NOMO-1 treated with DMSO at 0.1 percent for 48 hours (cell line): ENCODE measurements around the gene HELZ.
"Not testable (repeated sequence)": the region's sequence is repeated elsewhere in the genome, so short reads cannot be mapped to it uniquely, and the experiment has no call there.

Experiments used
- DNase-seq: peaks from one replicate; lab custom pipeline; 2025; ENCODE audit not compliant: unreplicated experiment; lab: John Stamatoyannopoulos, UW

The HELZ gene

DNA sequence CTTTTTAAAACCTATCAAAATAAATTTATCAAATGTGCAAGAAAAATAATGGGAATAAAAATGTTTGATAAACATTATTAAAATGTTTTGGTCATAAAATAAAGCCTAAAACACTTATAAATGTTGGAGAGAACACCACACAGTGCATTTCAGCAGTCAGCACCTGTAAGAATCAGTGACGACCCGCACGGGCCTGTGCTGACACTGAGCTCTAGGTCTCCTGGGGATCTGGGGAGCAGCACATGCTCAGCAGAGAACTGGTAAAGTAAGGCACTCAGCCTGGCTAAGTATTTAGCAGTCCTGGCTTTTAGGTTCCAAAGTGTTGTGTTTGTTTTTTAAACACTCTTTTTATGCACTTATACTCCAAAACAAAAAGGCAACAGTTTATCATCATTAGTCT lies 46.9 kb downstream of the HELZ start:
- DNase-seq: no peak

DNA sequence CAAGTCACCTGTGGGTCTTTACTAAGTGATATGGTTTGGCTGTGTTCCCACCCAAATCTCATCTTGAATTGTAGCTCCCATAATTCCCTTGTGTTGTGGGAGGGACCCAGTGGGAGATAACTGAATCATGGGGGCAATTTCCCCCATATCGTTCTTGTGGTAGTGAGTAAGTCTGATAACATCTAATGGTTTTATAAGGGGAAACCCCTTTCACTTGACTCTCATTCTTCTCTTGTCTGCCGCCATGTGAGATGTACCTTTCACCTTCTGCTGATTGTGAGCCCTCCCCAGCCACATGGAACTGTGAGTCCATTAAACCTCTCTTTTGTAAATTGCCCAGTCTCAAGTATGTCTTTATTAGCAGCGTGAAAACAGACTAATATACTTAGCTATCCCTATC lies 48.0 kb downstream of the HELZ start:
- DNase-seq: not testable (repeated sequence)

DNA sequence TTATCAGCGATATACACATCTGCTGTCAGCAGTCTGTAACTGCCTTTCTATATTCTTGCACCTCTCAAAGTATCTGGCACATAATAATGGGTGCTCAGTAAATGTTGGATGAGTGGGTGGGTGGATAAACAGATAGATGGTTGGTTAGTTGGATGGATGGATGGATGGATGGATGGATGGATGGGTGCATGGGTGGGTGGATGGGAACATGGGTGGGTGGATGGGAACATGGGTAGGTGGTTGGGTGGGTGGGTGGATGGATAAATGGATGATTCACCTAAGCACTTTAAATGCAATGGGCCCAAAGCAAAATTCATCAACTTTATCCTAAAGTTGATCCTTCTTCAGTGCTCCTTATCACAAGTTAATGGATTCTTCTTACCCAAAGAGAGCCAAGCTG lies 48.6 kb downstream of the HELZ start:
- no peak for DNase-seq

DNA sequence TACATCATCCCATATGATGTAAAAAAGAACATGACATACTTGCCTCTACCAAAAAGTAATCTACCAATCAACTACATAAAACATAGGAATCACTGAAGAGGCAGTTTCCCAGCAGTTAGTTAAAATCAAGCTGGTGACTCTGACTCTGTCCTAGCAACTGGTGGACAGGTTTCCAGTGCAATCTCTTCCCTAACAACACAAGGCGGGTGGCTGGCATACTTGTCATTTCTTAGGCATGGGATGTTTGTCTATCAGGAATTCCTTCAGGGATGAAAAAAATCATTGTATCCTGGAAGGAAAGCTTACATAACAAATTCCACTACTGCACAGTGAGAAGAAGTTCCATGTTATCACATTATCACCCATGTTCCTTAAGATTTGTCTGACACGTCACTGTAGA lies 50.9 kb downstream of the HELZ start:
- no peak for DNase-seq

DNA sequence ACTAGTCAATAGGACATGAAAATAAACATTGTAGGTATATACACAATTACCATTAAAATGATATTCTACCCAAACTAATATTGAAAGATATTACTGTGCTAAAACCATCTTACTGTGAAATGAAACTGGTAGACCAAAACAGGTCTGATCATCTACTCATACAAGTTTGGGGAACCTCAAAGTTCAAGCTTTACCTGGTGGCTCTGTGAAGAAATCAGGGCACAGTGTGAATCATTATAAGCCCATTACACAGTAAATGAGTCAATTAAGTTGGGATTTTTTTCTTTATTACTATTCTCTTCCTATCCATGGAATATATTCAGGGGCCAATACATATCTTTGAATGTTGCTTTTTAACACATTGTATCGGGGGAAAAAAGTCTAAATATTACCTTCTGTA lies 57.1 kb downstream of the HELZ start:
- DNase-seq: no peak

DNA sequence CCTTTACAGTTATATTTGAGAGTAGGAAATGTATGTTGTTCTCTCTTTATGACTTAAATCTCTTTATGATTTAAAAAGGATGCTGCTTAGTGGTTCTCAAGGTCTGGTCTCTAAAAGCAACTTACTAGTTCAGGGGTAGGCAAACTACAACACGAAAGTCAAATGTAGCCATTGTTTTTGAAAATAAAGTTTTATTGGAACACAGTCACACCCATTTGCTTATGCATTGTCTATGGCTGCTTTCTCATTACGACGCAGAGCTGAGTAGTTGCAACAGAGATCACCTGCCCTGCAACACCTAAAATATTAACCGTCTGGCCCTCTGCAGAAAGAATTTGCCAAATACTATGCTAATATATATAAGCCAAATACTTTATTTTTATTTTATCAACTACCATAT lies 58.2 kb downstream of the HELZ start:
- DNase-seq: no peak

DNA sequence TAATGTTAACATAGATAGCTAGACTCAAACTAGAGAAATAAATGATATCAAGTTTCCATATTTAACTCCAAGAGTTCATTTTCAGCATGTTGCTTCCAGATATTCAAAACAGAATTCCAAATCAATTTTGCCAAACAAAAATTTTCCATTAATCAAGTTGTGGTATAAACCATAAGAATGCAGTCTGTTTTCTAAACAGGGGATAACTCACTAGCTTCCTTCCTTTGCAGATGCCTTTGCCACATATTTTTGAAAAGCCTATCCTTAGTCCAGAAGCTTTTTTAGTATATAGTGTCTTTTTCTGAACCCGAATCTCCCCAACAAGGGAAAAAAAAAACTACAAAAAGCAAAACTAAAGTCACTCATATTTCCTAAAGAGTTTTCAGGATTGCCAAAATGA lies 61.5 kb downstream of the HELZ start:
- no peak for DNase-seq

DNA sequence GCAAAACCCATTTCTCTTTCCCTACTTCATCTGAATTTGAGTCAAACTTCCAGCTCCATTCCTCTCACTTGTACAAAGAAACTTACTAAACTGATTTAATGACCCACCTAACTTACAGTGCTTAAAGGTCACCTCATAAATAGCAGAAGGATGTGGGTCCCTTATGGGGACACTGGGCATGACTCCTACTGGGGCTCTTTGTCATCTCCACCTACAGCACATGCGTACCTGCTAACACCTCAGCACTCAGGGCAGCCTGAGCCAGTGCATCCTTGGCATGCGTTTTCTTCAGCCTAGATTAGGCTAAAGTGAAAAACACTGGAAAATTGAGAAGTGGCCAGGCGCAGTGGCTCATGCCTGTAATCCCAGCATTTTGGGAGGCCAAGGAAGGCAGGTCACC lies 63.2 kb downstream of the HELZ start:
- DNase-seq: no peak

DNA sequence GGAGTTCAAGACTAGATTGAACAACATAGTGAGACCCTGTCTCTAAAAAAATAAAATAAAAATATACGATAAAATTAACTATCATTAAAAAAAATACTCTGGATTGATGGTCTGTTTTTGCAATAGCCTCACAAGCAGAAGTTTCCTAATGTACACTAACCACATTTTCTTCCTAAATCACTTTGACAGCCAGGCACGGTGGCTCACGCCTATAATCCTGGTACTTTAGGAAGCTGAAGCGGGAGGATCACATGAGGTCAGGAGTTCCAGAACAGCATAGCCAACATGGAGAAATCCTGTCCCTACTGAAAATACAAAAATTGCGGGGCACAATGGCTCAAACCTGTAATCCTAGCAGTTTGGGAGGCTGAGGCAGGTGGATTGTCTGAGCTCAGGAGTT lies 64.7 kb downstream of the HELZ start:
- peak; percentile 67 for DNase-seq

DNA sequence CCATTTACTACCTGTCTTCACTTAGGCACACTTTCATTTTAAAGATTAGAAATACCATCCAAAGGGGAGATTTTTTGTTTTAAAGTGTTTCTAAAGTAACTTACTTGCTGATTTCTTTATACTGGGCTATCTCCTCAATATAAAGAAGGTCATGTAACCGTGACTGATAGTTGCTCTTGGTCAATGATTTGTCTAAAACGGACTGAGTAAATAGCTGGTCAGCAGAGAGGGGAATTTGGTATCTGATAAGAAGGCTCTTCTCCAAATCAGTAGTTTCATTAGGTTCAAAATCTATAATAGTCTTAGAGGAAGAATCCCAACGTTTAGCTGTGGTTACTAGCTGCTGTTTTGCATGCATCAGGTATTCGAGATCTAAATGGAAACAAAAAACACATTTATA lies 66.4 kb downstream of the HELZ start:
- no peak for DNase-seq

DNA sequence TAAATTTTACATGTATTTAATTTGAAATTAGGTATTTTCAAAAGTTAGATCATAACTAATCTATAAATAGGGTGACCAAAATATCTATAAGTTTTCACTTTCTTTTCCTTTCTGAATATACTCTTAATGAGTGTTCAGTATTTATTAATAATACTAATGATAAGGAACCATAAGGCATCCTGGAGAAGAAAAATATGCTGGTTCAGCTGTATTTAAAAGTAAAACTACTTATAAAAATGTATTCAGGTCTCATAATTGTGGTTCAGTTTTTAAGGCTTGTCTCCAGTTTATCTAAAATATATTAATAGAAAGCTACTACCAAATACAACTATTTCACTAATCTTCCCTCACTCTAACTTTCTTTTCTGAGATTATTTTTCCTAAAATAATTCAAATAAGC lies 67.3 kb downstream of the HELZ start:
- no peak for DNase-seq

DNA sequence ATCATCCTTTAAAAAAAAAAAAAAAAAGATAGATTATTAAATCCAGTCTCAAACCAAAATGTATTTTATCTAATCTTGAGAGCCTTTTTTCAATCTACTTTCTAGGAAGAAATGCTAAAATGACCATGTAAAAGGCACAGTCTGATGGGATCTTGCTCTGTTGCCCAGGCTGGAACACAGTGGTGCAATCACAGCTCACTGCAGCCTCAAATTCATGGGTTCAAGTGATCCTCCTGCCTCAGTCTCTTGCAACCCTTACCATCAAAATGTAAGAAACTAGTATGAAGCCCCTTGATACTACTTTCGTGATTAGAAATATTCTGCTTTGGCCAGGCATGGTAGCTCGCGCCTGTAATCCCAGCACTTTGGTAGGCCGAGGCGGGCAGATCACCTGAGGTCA lies 70.8 kb downstream of the HELZ start:
- DNase-seq: no peak

DNA sequence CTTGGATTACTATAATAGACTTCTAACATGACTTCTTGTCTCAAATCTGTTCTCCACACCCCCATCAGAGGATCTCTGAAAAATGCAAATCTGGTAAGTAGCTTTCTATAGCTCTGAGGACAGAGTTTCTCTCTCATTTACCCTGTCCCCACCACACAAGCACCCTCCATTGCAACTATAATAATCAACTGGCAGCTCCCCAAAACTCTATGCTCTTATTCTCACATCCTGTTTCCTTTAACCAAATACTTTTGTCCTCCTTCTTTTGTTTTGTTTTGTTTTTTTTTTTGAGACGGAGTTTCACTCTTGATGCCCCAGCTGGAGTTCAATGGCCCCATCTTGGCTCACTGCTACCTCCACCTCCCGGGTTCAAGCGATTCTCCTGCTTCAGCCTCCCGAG lies 73.4 kb downstream of the HELZ start:
- DNase-seq: no peak

DNA sequence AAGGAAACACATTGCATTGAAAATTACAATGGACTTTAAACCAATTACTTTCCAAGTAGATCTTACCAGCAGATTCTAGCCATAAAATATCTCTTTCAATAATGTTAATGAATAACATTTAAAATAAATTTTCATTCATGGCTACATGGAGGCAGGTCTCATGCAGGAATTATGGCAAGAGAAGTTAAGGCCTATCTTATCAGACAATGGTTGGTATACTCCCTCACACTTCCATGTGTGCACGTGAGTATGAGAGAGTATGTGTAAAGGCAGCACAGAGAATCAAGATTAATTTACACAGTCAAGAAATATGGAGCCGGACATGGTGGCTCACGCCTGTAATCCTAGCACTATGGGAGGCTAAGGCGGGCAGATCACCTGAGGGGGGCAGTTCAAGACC lies 76.5 kb downstream of the HELZ start:
- DNase-seq: no peak

DNA sequence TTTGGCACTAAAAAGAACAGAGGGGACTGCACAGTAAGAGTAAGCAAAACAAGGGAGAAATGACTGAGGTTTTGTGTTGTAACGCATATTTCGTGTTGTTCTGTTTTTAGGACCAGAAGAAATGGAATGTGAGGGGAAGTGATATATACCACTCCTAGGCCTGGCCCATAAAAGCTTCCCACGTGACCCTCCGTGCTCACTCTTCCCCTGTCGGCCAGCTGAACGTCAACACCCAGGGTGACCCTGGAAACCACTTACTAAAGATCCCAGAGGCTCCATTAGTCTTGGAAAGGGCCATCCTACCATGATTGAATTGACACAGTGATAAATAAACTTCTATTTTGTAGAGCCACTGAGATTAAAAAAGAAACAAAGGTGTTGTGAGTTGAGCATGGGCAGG lies 79.8 kb downstream of the HELZ start:
- peak; percentile 96 for DNase-seq

DNA sequence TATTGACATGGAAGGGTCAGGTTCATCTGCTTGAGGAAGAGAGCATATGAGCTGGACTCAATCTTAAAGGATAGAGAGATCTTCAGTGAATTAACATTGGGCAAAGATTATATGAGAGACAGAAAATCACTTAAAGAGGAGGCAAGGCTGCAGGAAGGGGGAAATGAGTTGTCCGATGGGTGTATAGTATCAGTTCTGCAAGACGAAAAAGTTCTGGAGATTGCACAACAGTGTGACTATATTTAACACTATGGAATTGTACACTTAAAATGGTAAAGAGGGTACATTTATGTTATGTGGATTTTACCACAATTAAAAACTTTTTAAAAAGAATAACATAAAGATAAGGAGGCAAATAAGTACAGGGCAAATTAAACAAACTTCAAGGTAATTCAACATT lies 80.7 kb downstream of the HELZ start:
- DNase-seq: peak; percentile 75

DNA sequence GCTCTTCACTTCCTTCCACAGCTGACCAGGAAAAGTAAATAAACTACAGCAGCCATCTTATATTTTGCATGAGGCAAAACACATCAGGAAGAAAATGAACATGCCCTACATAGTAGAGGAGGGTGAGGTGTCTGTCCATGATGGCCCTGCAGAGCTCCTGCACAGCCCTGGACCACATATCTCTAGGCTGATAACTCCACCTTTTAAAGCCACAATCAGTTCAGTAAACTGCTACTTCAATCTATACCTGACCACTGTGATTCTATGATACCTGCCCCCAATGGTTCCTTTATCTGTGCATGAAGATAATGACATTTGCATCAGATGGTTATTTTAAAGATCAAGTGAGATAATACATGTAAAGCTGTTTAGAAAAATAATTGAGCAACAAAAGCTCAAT lies 82.2 kb downstream of the HELZ start:
- DNase-seq: no peak

DNA sequence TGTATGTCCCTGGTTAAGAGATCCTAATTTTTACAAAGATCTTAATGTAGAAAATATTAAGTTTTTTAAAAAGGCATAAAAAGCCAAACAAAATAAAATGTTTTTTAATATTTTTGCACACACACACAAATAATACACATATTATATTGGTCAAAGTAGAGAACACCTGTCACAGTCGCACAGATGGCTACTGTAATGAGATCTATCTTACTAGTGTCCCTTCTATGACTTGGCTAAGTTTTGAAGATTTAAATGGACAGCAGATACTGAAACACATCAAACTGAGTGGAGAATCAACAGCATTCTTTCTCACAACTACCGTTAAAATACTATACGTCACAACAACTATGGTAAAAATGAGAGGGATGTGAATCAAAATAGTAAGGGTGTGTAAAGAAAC lies 83.4 kb downstream of the HELZ start:
- DNase-seq: no peak

DNA sequence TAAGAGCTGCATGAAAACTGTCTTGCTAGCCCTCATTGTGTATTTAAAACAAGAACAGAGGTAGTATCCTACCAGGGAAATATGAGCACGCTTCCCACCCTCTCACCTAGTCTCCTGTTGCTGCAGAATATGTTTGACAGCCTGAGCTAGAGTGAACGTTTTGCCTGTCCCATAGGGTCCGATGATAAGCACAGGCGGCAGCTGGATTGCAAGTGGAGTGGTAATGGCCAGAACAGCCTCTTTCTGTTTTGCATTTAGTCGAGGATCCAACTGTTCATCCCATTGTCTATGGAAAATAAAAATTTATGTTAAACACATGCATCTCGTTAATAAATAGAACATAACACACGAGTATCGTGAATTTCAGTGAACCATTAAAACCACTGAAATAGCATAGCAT lies 84.2 kb downstream of the HELZ start:
- no peak for DNase-seq

DNA sequence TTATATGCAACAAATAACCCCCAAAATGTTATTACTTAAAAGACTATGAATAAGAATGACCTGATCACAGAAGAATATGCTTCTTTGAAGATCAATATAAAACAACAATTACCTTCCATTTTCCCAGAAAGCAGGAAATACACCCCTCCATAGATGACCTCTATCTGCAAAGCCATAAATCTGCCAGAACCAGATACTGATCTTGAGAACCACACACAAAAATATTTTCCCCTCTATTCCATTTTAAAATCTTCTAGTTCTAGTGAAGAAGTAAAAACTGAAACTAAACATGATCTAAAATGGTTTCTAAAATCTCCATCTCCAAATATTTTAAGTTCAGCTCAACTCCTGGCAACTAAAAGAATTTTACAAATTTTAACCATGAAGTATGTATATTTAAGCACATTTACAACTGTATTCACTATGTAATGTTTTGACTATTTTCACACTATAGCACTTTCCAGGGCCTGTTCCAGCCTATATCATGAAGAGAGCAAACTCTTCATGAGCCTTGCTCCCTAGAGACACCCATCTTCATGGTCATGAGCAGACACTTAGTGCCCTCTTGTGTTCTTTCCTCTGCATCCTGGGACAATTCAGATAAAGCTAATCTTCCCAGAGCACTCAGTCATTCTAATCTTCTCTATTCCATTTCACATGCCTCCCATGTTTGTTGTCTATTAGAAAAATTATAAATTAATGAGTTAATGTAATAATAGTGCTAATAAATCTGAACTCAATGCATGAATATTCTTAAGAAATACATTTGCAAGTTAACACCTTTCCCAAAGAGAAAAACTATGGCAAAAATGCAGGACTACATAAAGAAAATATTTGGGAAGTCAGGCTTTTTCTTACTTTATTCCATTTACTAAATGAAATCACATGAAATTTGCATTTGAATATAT lies 87.0 kb downstream of the HELZ start:
- peak; percentile 11 for DNase-seq

DNA sequence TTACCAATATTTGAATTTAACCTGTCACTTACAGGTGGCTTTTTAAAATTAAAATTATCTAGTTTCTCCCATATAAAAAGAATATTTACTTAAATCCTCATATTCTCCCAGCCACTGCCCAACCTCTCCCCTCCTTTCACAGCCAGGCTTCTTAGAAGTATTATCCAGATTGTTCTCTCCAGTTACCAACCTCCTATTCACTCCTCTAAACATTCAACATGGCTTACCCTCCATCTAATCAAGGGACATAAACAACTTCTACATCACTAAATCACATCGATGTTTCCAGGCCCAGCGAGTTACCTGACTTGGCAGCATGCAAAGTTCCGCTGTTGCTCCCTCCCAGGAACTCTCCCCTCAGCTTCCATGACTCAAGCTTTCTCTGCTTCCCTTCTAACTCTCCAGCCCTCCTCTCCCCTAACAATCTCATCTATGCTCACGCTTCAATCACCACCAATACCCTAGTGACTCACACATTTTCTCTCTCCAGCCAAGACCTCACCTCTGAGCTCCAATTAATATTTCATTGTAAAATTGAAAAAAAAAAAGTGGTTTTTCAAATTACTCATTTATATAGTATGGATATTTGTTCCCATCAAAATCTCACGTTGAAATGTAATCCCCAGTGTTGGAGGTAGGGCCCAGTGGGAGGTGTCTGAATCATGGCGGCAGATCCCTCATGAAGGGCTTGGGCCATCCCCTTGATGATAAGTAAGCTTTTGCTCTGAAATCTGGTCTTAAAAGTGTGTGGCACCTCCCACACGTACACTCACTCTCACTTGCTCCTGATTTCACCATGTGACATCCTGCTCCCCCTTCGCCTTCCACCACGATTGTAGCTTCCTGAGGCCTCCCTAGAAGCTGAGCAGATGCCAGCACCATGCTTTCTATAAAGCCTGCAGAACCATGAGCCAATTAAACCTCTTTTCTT lies 88.5 kb downstream of the HELZ start:
- DNase-seq: no peak

DNA sequence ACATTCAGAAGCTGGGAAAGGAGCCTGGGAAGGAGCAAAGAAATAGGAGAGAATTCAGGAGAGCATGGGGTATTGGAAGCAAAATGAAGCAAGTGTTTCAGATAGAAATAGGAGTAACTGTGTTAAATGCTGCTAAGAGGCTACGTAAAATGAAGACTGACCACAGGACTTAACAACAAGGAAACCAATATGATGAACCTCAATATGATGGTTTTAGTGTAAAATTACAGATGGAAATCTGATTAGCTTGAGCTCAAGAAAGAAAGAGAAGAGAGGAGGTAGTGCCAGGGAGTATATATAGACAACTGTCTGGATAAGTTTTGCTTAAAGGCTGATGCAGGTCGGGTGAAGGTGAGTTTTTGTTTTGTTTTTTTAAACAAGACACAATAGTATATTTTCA lies 92.2 kb downstream of the HELZ start:
- DNase-seq: no peak
